Suprapubic skin (tissue), 4 donors: ENCODE data around the gene PRRC2B. TPM values are rescaled to one million over a fixed set of nuclear protein-coding genes. Genes with fewer than 3 reads are reported as not detected.
A peak's percentile ranks its signal among the peaks of the same experiment; 100 is the strongest.

Experiments used
- DNase-seq, 2 donors: peaks; one replicate each; pipeline ENCODE4 v3.0.0-alpha.2; 2019; ENCODE audit warnings: low spot score in 2 of 2
- H3K27ac ChIP-seq: fragments of 200-600 bp; sonication (generic); one replicate; pipeline ENCODE4 v1.5.1; 2019
- H3K27me3 ChIP-seq: fragments of 200-600 bp; sonication (generic); one replicate; pipeline ENCODE4 v1.5.1; 2019
- H3K36me3 ChIP-seq: fragments of 200-600 bp; sonication (generic); one replicate; pipeline ENCODE4 v1.5.1; 2019
- H3K4me1 ChIP-seq: fragments of 200-600 bp; sonication (generic); one replicate; pipeline ENCODE4 v1.5.1; 2019
- H3K4me3 ChIP-seq: fragments of 200-600 bp; sonication (generic); one replicate; pipeline ENCODE4 v1.5.1; 2019; ENCODE audit warnings: mild to moderate bottlenecking
- H3K9me3 ChIP-seq: fragments of 200-600 bp; sonication (generic); one replicate; pipeline ENCODE4 v1.5.1; 2019
- CTCF ChIP-seq, 2 donors: fragments of 200-600 bp in 1 of 2; fragments of 450-650 bp in 1 of 2; sonication (generic) in 1 of 2; IDR thresholded peaks; one replicate each; pipeline ENCODE4 v1.5.1; 2016 to 2019; ENCODE audit warnings: antibody characterized with exemption in 2 of 2, mild to moderate bottlenecking in 1 of 2, moderate library complexity in 1 of 2
- EP300 ChIP-seq: sonication (generic); formaldehyde crosslinking; IDR thresholded peaks from one replicate; pipeline ENCODE4 v1.6.1; 2017; ENCODE audit warnings: antibody characterized with exemption
- POLR2A ChIP-seq, 2 donors: fragments of 450-650 bp; IDR thresholded peaks; one replicate each; pipeline ENCODE4 v1.6.1; 2017; ENCODE audit warnings: antibody characterized with exemption in 2 of 2, mild to moderate bottlenecking in 2 of 2, moderate library complexity in 2 of 2
- POLR2AphosphoS5 ChIP-seq, 3 donors: sonication (generic); formaldehyde crosslinking; IDR thresholded peaks; one replicate each; pipeline ENCODE4 v1.6.1; 2017; ENCODE audit warnings: antibody characterized with exemption in 3 of 3
- WGBS: methylation state at CpG from one replicate; pipeline ENCODE4 v1.1.5; 2018; 5-methylcytosine and 5-hydroxymethylcytosine counted together
- total RNA-seq, 4 donors: library from RNA; depleted of rRNA; stranded (reverse); fragments of >200 nt; gene quantifications; one replicate each; pipeline ENCODE4 v1.1.0, GENCODE V29; 2016

The PRRC2B gene
- total RNA-seq, 4 donors from 2014 or later: 153 to 286 (median 240) TPM

- Histone ChIP-seq H3K4me1 (peaks cover 92% of the 10 kb centered on the region), H3K9me3 (no peaks in the 10 kb centered on the region), H3K4me3 (no peak overlapping the region), H3K36me3 (peaks cover 2% of the 10 kb centered on the region), H3K27me3 (no peaks in the 10 kb centered on the region), H3K27ac (peak overlapping the region; percentile 53)
- WGBS: 15% methylated on average over 7 of the region's 7 CpGs
- no peak for DNase-seq
- TF ChIP-seq POLR2AphosphoS5 (IDR thresholded peaks at IDR 0.05): no peak
- TF ChIP-seq EP300: no peak
- no peak for TF ChIP-seq CTCF (IDR thresholded peaks at IDR 0.05)
- TF ChIP-seq POLR2A (IDR thresholded peaks at IDR 0.05): no peak
These were observed 24.5 kb downstream of the PRRC2B start for GRCh38 chr9:131418143-131419025.

GRCh38 chr9:131419026-131419614, 25.2 kb downstream of the PRRC2B start:
- no peaks in the 10 kb centered on the region for H3K27me3 ChIP-seq
- TF ChIP-seq POLR2AphosphoS5 (IDR thresholded peaks at IDR 0.05): no peak
- TF ChIP-seq EP300: no peak
- TF ChIP-seq CTCF (IDR thresholded peaks at IDR 0.05): no peak
- TF ChIP-seq POLR2A (IDR thresholded peaks at IDR 0.05): no peak
- H3K36me3 ChIP-seq: peaks cover 2% of the 10 kb centered on the region
- WGBS: 70% methylated on average over 8 of the region's 8 CpGs
- peak overlapping the region; percentile 53 for H3K27ac ChIP-seq
- no peaks in the 10 kb centered on the region for H3K9me3 ChIP-seq
- peaks cover 93% of the 10 kb centered on the region for H3K4me1 ChIP-seq
- no peak overlapping the region for H3K4me3 ChIP-seq
- DNase-seq: no peak

GRCh38 chr9:131419716-131420115, 25.8 kb downstream of the PRRC2B start:
- Histone ChIP-seq H3K27me3 (no peaks in the 10 kb centered on the region), H3K9me3 (no peaks in the 10 kb centered on the region), H3K4me3 (no peak overlapping the region), H3K4me1 (peaks cover 93% of the 10 kb centered on the region), H3K27ac (no peak overlapping the region), H3K36me3 (peaks cover 2% of the 10 kb centered on the region)
- DNase-seq: no peak
- whole genome bisulfite sequencing: 90% methylated on average over 12 of the region's 12 CpGs
- TF ChIP-seq EP300 (no peak), POLR2A (IDR thresholded peaks at IDR 0.05) (no peak), POLR2AphosphoS5 (IDR thresholded peaks at IDR 0.05) (no peak), CTCF (IDR thresholded peaks at IDR 0.05) (no peak)

GRCh38 chr9:131420980-131421624, 27.2 kb downstream of the PRRC2B start:
- Histone ChIP-seq H3K27me3 (no peaks in the 10 kb centered on the region), H3K27ac (peak overlapping the region; percentile 82), H3K4me3 (no peak overlapping the region), H3K36me3 (peaks cover 2% of the 10 kb centered on the region), H3K4me1 (peaks cover 91% of the 10 kb centered on the region), H3K9me3 (no peaks in the 10 kb centered on the region)
- TF ChIP-seq POLR2A (IDR thresholded peaks at IDR 0.05) (no peak), POLR2AphosphoS5 (IDR thresholded peaks at IDR 0.05) (no peak), EP300 (no peak), CTCF (IDR thresholded peaks at IDR 0.05) (no peak)
- whole genome bisulfite sequencing: 37% methylated on average over 13 of the region's 13 CpGs
- DNase-seq: no peak

- no peak for DNase-seq
- Histone ChIP-seq H3K27ac (peak overlapping the region; percentile 82), H3K4me3 (no peak overlapping the region), H3K36me3 (peaks cover 2% of the 10 kb centered on the region), H3K27me3 (no peaks in the 10 kb centered on the region), H3K4me1 (peaks cover 89% of the 10 kb centered on the region), H3K9me3 (no peaks in the 10 kb centered on the region)
- WGBS: 87% methylated on average over 8 of the region's 8 CpGs
- TF ChIP-seq EP300 (no peak), POLR2AphosphoS5 (IDR thresholded peaks at IDR 0.05) (no peak), CTCF (IDR thresholded peaks at IDR 0.05) (no peak), POLR2A (IDR thresholded peaks at IDR 0.05) (no peak)
These were observed 27.8 kb downstream of the PRRC2B start for GRCh38 chr9:131421691-131422090.
